HCT116 (cell line): Measurements from ENCODE around the gene NRXN2. TPM values are rescaled to one million over a fixed set of nuclear protein-coding genes. Genes with fewer than 3 reads are reported as not detected.

ENCODE experiments used
- ATAC-seq: fragments of 200-7000 bp; cut with Tn5 transposase; 2 replicates; pipeline ENCODE4 v1.9.1; 2020; ENCODE audit warnings: mild to moderate bottlenecking, moderate library complexity
- BruUV-seq: library from RNA; stranded (reverse); fragments of 400-500 nt; replicated peaks from 2 replicates; lab custom pipeline; 2021; lab: Mats Ljungman, UMichigan
- CTCF ChIA-PET: fragments of 300-600 bp; sonication (Branson Sonifier 250); formaldehyde crosslinking; loops from one replicate; lab custom pipeline; 2021; ENCODE audit warnings: antibody characterized with exemption; lab: Charles Lee
- POLR2A ChIA-PET: fragments of 300-600, 350-600 bp; sonication (Branson Sonifier 250); formaldehyde crosslinking; loops from one replicate; lab custom pipeline; 2021; ENCODE audit warnings: antibody characterized with exemption; lab: Charles Lee
- RAD21 ChIA-PET, 2 experiments: fragments of 300-600 bp; sonication (Branson Sonifier 250); formaldehyde crosslinking; loops; one replicate each; lab custom pipeline; 2023; ENCODE audit warnings: low total read pairs in 2 of 2; ENCODE audit not compliant: uncharacterized antibody in 2 of 2, unreplicated experiment in 2 of 2, low non-redundant PET in 1 of 2; lab: Charles Lee
- DNase-seq: peaks from one replicate; pipeline ENCODE4 v3.0.0-alpha.2; 2010; ENCODE audit warnings: low read depth, low spot score
- H2AFZ ChIP-seq: fragments of 200-600 bp; shearing (Covaris generic), sonication (generic); 2 replicates; pipeline ENCODE4 v1.6.1; 2017; ENCODE audit warnings: low read depth, mixed run types, mixed read lengths, antibody characterized with exemption, low read length; ENCODE audit not compliant: poor library complexity, severe bottlenecking
- H3K27ac ChIP-seq: 2 replicates; pipeline ENCODE4 v1.5.1; 2012; ENCODE audit warnings: low read depth, low read length
- H3K27me3 ChIP-seq: fragments of 200-600 bp; sonication (generic); 2 replicates; pipeline ENCODE4 v1.6.1; 2016; ENCODE audit warnings: mixed run types, low read length, mixed read lengths; ENCODE audit not compliant: insufficient read depth
- H3K36me3 ChIP-seq, 2 experiments: fragments of 200-500 bp in 1 of 2; fragments of 200-600 bp in 1 of 2; sonication (Bioruptor generic) in 1 of 2; sonication (generic) in 1 of 2; 2 replicates each; pipeline versions ENCODE4 v1.5.1 to v1.6.1; 2014 to 2016; ENCODE audit warnings: low read length in 2 of 2, inconsistent platforms in 1 of 2, mixed read lengths in 1 of 2, mixed run types in 1 of 2; ENCODE audit not compliant: insufficient read depth in 2 of 2, control insufficient read depth in 1 of 2
- H3K4me1 ChIP-seq, 2 experiments: fragments of 200-600 bp in 1 of 2; sonication (generic) in 1 of 2; 2 replicates each; pipeline versions ENCODE4 v1.5.1 to v1.6.1; 2012 to 2017; ENCODE audit warnings: low read length in 2 of 2, inconsistent platforms in 1 of 2, mild to moderate bottlenecking in 1 of 2, mixed read lengths in 1 of 2, mixed run types in 1 of 2, moderate library complexity in 1 of 2; ENCODE audit not compliant: insufficient read depth in 2 of 2, control insufficient read depth in 1 of 2
- H3K4me2 ChIP-seq: fragments of 200-600 bp; sonication (generic); 2 replicates; pipeline ENCODE4 v1.6.1; 2017; ENCODE audit warnings: mixed run types, low read length, mixed read lengths
- H3K4me3 ChIP-seq, 2 experiments: fragments of 200-600 bp in 1 of 2; sonication (generic) in 1 of 2; replicated peaks in 1 of 2; 2 replicates each; pipeline ENCODE4 v1.5.1; 2011 to 2016; ENCODE audit warnings: low read length in 2 of 2, control low read depth in 1 of 2, low read depth in 1 of 2, mild to moderate bottlenecking in 1 of 2, mixed read lengths in 1 of 2, mixed run types in 1 of 2
- H3K79me2 ChIP-seq: fragments of 200-600 bp; sonication (generic); 2 replicates; pipeline ENCODE4 v1.6.1; 2017; ENCODE audit warnings: mild to moderate bottlenecking, mixed run types, low read length, moderate library complexity, mixed read lengths; ENCODE audit not compliant: insufficient read depth
- H3K9ac ChIP-seq: fragments of 200-600 bp; sonication (generic); 2 replicates; pipeline ENCODE4 v1.6.1; 2016; ENCODE audit warnings: low read length, mixed read lengths
- H3K9me2 ChIP-seq: fragments of 200-600 bp; sonication (generic), shearing (Covaris generic); 2 replicates; pipeline ENCODE4 v1.6.1; 2017; ENCODE audit warnings: mixed run types, mild to moderate bottlenecking, moderate library complexity; ENCODE audit not compliant: insufficient read depth
- H3K9me3 ChIP-seq, 2 experiments: fragments of 200-500 bp in 1 of 2; fragments of 200-600 bp in 1 of 2; sonication (Bioruptor generic) in 1 of 2; sonication (generic) in 1 of 2; 2 replicates each; pipeline ENCODE4 v1.6.1; 2014 to 2017; ENCODE audit warnings: low read length in 2 of 2, mixed read lengths in 2 of 2, inconsistent platforms in 1 of 2, low read depth in 1 of 2, mild to moderate bottlenecking in 1 of 2, mixed run types in 1 of 2, moderate library complexity in 1 of 2; ENCODE audit not compliant: control insufficient read depth in 1 of 2, insufficient read depth in 1 of 2
- H4K20me1 ChIP-seq: fragments of 200-600 bp; sonication (generic), shearing (Covaris generic); 2 replicates; pipeline ENCODE4 v1.6.1; 2017; ENCODE audit warnings: mixed run types, mild to moderate bottlenecking, moderate library complexity; ENCODE audit not compliant: insufficient read depth
- CBX3 ChIP-seq: IDR thresholded peaks from 2 replicates; pipeline ENCODE4 v1.6.1; 2012; ENCODE audit warnings: low read depth
- CEBPB ChIP-seq: IDR thresholded peaks from 2 replicates; pipeline ENCODE4 v1.6.1; 2012; ENCODE audit warnings: low read depth
- EGR1 ChIP-seq: IDR thresholded peaks from 2 replicates; pipeline ENCODE4 v1.6.1; 2012; ENCODE audit warnings: low read depth
- ELF1 ChIP-seq: IDR thresholded peaks from 2 replicates; pipeline ENCODE4 v1.6.1; 2012; ENCODE audit warnings: low read depth, borderline replicate concordance
- EZH2 ChIP-seq: fragments of 200-600 bp; sonication (generic); IDR thresholded peaks from 2 replicates; pipeline ENCODE4 v1.6.1; 2017; ENCODE audit warnings: antibody characterized with exemption, mixed run types
- JUND ChIP-seq: IDR thresholded peaks from 2 replicates; pipeline ENCODE4 v1.6.1; 2012
- POLR2AphosphoS5 ChIP-seq: IDR thresholded peaks from 2 replicates; pipeline ENCODE4 v1.6.1; 2011; ENCODE audit warnings: mild to moderate bottlenecking, low read depth, low read length, moderate library complexity
- RAD21 ChIP-seq: IDR thresholded peaks from 2 replicates; pipeline ENCODE4 v1.6.1; 2012; ENCODE audit warnings: low read depth, mild to moderate bottlenecking
- SRF ChIP-seq: IDR thresholded peaks from 2 replicates; pipeline ENCODE4 v1.6.1; 2012; ENCODE audit warnings: low read depth
- ZFX ChIP-seq: fragments of 450-650 bp; IDR thresholded peaks from 2 replicates; pipeline ENCODE4 v1.6.1; 2017
- ZNF274 ChIP-seq: fragments of 200-500 bp; sonication (Bioruptor generic); IDR thresholded peaks from 2 replicates; pipeline ENCODE4 v1.6.1; 2014; ENCODE audit warnings: mild to moderate bottlenecking, low read depth, low read length, inconsistent platforms
- intact Hi-C: fragments of 100-400 bp; cut with micrococcal nuclease; formaldehyde crosslinking; loops from 2 replicates; pipeline ENCODE4 v1.10.0; 2022
- total RNA-seq: library from RNA; stranded (reverse); gene quantifications from one replicate; pipeline ENCODE4 v1.2.1, GENCODE V29; 2021; ENCODE audit not compliant: unreplicated experiment
- TF ChIP-seq, protein P1 (sequence below): IDR thresholded peaks from 2 replicates; pipeline ENCODE4 v1.6.1; 2012
- TF ChIP-seq, protein P2 (sequence below): IDR thresholded peaks from 2 replicates; pipeline ENCODE4 v1.6.1; 2012; ENCODE audit warnings: low read depth
- TF ChIP-seq, protein P3 (sequence below): IDR thresholded peaks from 2 replicates; pipeline ENCODE4 v1.6.1; 2011; ENCODE audit warnings: mild to moderate bottlenecking, low read length, moderate library complexity; ENCODE audit not compliant: insufficient replicate concordance; ENCODE audit errors: extremely low read depth

NRXN2 gene
- total RNA-seq, 1 experiment from 2014 or later = 1.5 TPM

DNA sequence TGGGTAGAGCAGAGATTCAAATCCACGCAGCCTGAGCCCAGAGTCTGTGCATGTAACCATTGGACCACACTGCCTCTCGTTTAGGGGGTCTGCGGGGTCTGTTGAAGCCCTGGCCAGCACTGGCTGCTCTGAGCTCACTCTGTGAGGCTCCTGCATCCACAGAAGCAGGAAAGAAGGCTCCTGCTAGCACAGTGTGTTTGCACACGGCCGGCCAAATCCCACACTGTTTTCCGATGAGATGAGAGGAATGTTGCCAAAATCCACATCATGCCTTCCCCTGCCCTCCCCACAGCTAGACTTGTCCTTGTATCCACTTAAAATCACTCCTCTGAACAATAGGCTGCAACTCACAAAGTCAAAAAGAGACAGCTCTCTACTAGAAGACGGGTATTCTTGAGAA lies 142.6 kb downstream of the NRXN2 start:
- RAD21 ChIA-PET = no interaction called here
- DNase-seq (no peak), ATAC-seq (no peak)
- no peak overlapping the region for H2AFZ ChIP-seq
- H3K9ac ChIP-seq = no peak overlapping the region
- H4K20me1 ChIP-seq = no peaks in the 10 kb centered on the region
- CTCF ChIA-PET = no interaction called here
- H3K9me3 ChIP-seq = no peaks in the 10 kb centered on the region
- no peak for TF ChIP-seq ELF1
- TF ChIP-seq CBX3 = no peak
- TF ChIP-seq, protein P1, sequence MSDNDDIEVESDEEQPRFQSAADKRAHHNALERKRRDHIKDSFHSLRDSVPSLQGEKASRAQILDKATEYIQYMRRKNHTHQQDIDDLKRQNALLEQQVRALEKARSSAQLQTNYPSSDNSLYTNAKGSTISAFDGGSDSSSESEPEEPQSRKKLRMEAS = no peak
- TF ChIP-seq POLR2AphosphoS5 = no peak
- no peak for TF ChIP-seq RAD21
- TF ChIP-seq, protein P2, sequence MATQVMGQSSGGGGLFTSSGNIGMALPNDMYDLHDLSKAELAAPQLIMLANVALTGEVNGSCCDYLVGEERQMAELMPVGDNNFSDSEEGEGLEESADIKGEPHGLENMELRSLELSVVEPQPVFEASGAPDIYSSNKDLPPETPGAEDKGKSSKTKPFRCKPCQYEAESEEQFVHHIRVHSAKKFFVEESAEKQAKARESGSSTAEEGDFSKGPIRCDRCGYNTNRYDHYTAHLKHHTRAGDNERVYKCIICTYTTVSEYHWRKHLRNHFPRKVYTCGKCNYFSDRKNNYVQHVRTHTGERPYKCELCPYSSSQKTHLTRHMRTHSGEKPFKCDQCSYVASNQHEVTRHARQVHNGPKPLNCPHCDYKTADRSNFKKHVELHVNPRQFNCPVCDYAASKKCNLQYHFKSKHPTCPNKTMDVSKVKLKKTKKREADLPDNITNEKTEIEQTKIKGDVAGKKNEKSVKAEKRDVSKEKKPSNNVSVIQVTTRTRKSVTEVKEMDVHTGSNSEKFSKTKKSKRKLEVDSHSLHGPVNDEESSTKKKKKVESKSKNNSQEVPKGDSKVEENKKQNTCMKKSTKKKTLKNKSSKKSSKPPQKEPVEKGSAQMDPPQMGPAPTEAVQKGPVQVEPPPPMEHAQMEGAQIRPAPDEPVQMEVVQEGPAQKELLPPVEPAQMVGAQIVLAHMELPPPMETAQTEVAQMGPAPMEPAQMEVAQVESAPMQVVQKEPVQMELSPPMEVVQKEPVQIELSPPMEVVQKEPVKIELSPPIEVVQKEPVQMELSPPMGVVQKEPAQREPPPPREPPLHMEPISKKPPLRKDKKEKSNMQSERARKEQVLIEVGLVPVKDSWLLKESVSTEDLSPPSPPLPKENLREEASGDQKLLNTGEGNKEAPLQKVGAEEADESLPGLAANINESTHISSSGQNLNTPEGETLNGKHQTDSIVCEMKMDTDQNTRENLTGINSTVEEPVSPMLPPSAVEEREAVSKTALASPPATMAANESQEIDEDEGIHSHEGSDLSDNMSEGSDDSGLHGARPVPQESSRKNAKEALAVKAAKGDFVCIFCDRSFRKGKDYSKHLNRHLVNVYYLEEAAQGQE = no peak
- TF ChIP-seq, all 23 proteins: peak for 0
- Histone ChIP-seq H3K36me3 (no peaks in the 10 kb centered on the region), H3K4me2 (no peak overlapping the region), H3K79me2 (no peaks in the 10 kb centered on the region), H3K9me2 (no peaks in the 10 kb centered on the region), H3K27ac (no peak overlapping the region), H3K4me1 (peaks cover 0 to 10% of the 10 kb centered on the region in 2 experiments; a peak in 1 of 4 replicates), H3K4me3 (no peak overlapping the region), H3K27me3 (no peaks in the 10 kb centered on the region)
- no TSS peak for BruUV-seq
- intact Hi-C loops = no loop called here
- POLR2A ChIA-PET = no interaction called here

DNA sequence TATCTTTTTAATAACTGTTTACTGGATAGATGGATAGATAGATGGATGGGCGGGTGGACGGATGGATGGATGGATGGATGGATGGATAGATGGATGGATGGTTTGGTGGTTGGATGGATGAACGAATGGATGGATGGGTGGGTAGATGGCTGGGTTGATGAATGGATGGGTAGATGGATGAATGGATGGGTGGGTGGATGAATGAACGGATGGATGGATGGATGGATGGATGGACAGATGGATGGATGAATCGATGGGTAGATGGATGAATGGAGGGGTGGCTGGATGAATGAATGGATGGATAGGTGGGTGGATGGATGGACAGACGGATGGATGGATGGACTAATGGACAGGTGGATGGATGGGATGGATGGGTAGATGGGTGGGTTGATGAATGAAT lies 145.8 kb downstream of the NRXN2 start:
- H3K4me1 ChIP-seq = no peaks in the 10 kb centered on the region
- H3K9me3 ChIP-seq = no peaks in the 10 kb centered on the region
- no peak overlapping the region for H3K9ac ChIP-seq
- H3K4me2 ChIP-seq = no peak overlapping the region
- DNase-seq (no peak), ATAC-seq (no peak)
- intact Hi-C loops = no loop called here
- BruUV-seq = no TSS peak
- no peaks in the 10 kb centered on the region for H3K36me3 ChIP-seq
- no peak overlapping the region for H3K27ac ChIP-seq
- H3K4me3 ChIP-seq = no peak overlapping the region
- CTCF ChIA-PET = no interaction called here
- POLR2A ChIA-PET = no interaction called here
- no peaks in the 10 kb centered on the region for H4K20me1 ChIP-seq
- H3K79me2 ChIP-seq = no peaks in the 10 kb centered on the region
- no peaks in the 10 kb centered on the region for H3K27me3 ChIP-seq
- RAD21 ChIA-PET = no interaction called here
- no peak overlapping the region for H2AFZ ChIP-seq
- H3K9me2 ChIP-seq = no peaks in the 10 kb centered on the region
- TF ChIP-seq CEBPB = no peak
- TF ChIP-seq, protein P3, sequence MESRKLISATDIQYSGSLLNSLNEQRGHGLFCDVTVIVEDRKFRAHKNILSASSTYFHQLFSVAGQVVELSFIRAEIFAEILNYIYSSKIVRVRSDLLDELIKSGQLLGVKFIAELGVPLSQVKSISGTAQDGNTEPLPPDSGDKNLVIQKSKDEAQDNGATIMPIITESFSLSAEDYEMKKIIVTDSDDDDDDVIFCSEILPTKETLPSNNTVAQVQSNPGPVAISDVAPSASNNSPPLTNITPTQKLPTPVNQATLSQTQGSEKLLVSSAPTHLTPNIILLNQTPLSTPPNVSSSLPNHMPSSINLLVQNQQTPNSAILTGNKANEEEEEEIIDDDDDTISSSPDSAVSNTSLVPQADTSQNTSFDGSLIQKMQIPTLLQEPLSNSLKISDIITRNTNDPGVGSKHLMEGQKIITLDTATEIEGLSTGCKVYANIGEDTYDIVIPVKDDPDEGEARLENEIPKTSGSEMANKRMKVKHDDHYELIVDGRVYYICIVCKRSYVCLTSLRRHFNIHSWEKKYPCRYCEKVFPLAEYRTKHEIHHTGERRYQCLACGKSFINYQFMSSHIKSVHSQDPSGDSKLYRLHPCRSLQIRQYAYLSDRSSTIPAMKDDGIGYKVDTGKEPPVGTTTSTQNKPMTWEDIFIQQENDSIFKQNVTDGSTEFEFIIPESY = no peak
- no peak for TF ChIP-seq SRF
- no peak for TF ChIP-seq EGR1
- no peak for TF ChIP-seq EZH2
- TF ChIP-seq ZNF274 = no peak
- no peak for TF ChIP-seq ZFX
- TF ChIP-seq JUND = no peak
